Measurements from ENCODE around the gene COL6A2. TPM values are rescaled to one million over a fixed set of nuclear protein-coding genes. Genes with fewer than 3 reads are reported as not detected.

COL6A2 gene
- total RNA-seq, 1 donor from 2014 or later = 535 TPM

- TF ChIP-seq CTCF (IDR thresholded peaks at IDR 0.05) = no peak
- TF ChIP-seq POLR2AphosphoS5 (IDR thresholded peaks at IDR 0.05; ENCODE audit: insufficient read depth in 1 of 2, low read depth in 1 of 2) = no peak
- no peak for TF ChIP-seq POLR2A (IDR thresholded peaks at IDR 0.05)
- intact Hi-C loops (cut with DNase I) = loop anchor here (5.0 kb wide), 1 partner anchor 39 kb away; no protein-coding TSS in a partner anchor
- H3K4me1 ChIP-seq = peaks cover 56% of the 10 kb centered on the region
- H3K9me3 ChIP-seq = no peaks in the 10 kb centered on the region
- no peak overlapping the region for H3K4me3 ChIP-seq
- DNase-seq (ENCODE audit: extremely low spot score in 2 of 2) = peak; percentile 84
- no peaks in the 10 kb centered on the region for H3K27me3 ChIP-seq
- H3K27ac ChIP-seq = peak overlapping the region; percentile 98
- H3K36me3 ChIP-seq = no peaks in the 10 kb centered on the region
These were observed 1.9 kb upstream of the COL6A2 start for GRCh38 chr21:46095814-46096595.

- intact Hi-C loops (cut with DNase I) = loop anchor here (5.0 kb wide), 1 partner anchor 39 kb away; no protein-coding TSS in a partner anchor
- H3K9me3 ChIP-seq = no peaks in the 10 kb centered on the region
- H3K36me3 ChIP-seq = no peaks in the 10 kb centered on the region
- H3K27me3 ChIP-seq = no peaks in the 10 kb centered on the region
- peak overlapping the region; percentile 98 for H3K27ac ChIP-seq
- H3K4me3 ChIP-seq = peak overlapping the region; percentile 72 to 80
- H3K4me1 ChIP-seq = peaks cover 52% of the 10 kb centered on the region
- TF ChIP-seq POLR2A (IDR thresholded peaks at IDR 0.05) (no peak), POLR2AphosphoS5 (IDR thresholded peaks at IDR 0.05; ENCODE audit: insufficient read depth in 1 of 2, low read depth in 1 of 2) (no peak), CTCF (IDR thresholded peaks at IDR 0.05) (no peak)
- DNase-seq (ENCODE audit: extremely low spot score in 2 of 2) = peak; percentile 87 to 91
These were observed 1.1 kb upstream of the COL6A2 start for GRCh38 chr21:46096596-46097335.

GRCh38 chr21:46098303-46099141 lies 610 bp downstream of the COL6A2 start:
- DNase-seq (ENCODE audit: extremely low spot score in 2 of 2) = peak; percentile 81 to 88
- Histone ChIP-seq H3K27ac (peak overlapping the region; percentile 98), H3K4me1 (peaks cover 37% of the 10 kb centered on the region), H3K4me3 (peak overlapping the region; percentile 72 to 80), H3K36me3 (no peaks in the 10 kb centered on the region), H3K27me3 (no peaks in the 10 kb centered on the region), H3K9me3 (no peaks in the 10 kb centered on the region)
- intact Hi-C loops (cut with DNase I) = loop anchor here (1.0 to 5.0 kb wide), 2 partner anchors 41 to 124 kb away; no protein-coding TSS in a partner anchor
- TF ChIP-seq POLR2A (IDR thresholded peaks at IDR 0.05) (no peak), CTCF (IDR thresholded peaks at IDR 0.05) (no peak), POLR2AphosphoS5 (IDR thresholded peaks at IDR 0.05; ENCODE audit: insufficient read depth in 1 of 2, low read depth in 1 of 2) (no peak)

- Histone ChIP-seq H3K4me1 (peaks cover 36% of the 10 kb centered on the region), H3K27ac (peak overlapping the region; percentile 98), H3K27me3 (no peaks in the 10 kb centered on the region), H3K9me3 (no peaks in the 10 kb centered on the region), H3K36me3 (no peaks in the 10 kb centered on the region), H3K4me3 (peak overlapping the region; percentile 72 to 80)
- peak in 1 of 2 donors; percentile 85 for DNase-seq (ENCODE audit: extremely low spot score in 2 of 2)
- no peak for TF ChIP-seq CTCF (IDR thresholded peaks at IDR 0.05)
- TF ChIP-seq POLR2AphosphoS5 (IDR thresholded peaks at IDR 0.05; ENCODE audit: insufficient read depth in 1 of 2, low read depth in 1 of 2) = peak in 1 of 2 donors; percentile 67
- intact Hi-C loops (cut with DNase I) = loop anchor here (5.0 kb wide), 1 partner anchor 42 kb away; no protein-coding TSS in a partner anchor
These were observed 1.6 kb downstream of the COL6A2 start for GRCh38 chr21:46099476-46099875.
